ENCODE results near the gene TOP3B.

TOP3B gene

DNA sequence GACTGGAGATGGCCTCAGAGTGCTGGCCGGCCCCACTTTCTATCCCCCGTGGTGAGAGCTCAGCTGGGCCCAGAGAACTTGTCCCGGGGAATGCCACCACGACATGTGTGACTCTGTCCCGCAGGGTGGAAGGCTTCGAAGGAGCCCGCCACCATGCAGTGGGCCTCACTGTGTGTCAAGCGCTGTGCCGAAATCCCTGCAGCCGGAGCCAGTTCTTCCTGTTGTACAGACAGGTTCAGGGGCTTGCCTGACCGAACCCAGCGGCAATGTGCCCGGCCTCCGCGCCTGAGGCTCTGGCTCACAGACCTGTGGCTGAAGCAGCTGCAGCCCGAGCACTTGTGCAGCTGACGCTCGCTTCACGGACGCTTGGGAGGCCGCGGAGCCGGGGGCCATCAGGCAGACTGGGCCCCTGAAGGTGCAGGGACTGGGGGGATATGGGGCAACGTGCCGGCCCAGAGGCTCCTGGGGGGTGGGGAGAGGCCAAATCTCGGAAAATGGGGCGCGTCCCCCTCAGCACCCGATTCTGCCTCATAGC lies 30.6 kb downstream of the TOP3B start:
- no peaks in the 10 kb centered on the region for H3K36me3 ChIP-seq (replicated peaks)
- no peaks in the 10 kb centered on the region for H3K27me3 ChIP-seq (replicated peaks)
- no peak overlapping the region for H3K27ac ChIP-seq
- in situ Hi-C loops (cut with HindIII; ENCODE audit: low pct_ligation_motif_present, low sequenced_read_pairs), result no loop called here
- TF ChIP-seq, protein P1, sequence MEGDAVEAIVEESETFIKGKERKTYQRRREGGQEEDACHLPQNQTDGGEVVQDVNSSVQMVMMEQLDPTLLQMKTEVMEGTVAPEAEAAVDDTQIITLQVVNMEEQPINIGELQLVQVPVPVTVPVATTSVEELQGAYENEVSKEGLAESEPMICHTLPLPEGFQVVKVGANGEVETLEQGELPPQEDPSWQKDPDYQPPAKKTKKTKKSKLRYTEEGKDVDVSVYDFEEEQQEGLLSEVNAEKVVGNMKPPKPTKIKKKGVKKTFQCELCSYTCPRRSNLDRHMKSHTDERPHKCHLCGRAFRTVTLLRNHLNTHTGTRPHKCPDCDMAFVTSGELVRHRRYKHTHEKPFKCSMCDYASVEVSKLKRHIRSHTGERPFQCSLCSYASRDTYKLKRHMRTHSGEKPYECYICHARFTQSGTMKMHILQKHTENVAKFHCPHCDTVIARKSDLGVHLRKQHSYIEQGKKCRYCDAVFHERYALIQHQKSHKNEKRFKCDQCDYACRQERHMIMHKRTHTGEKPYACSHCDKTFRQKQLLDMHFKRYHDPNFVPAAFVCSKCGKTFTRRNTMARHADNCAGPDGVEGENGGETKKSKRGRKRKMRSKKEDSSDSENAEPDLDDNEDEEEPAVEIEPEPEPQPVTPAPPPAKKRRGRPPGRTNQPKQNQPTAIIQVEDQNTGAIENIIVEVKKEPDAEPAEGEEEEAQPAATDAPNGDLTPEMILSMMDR (IDR thresholded peaks at IDR 0.05; ENCODE audit: low read depth, low read length, missing control alignments), result no peak
- DNase-seq, result peak; percentile 34
- peak overlapping the region; percentile 72 for H3K4me3 ChIP-seq (ENCODE audit: low read depth, low read length)

DNA sequence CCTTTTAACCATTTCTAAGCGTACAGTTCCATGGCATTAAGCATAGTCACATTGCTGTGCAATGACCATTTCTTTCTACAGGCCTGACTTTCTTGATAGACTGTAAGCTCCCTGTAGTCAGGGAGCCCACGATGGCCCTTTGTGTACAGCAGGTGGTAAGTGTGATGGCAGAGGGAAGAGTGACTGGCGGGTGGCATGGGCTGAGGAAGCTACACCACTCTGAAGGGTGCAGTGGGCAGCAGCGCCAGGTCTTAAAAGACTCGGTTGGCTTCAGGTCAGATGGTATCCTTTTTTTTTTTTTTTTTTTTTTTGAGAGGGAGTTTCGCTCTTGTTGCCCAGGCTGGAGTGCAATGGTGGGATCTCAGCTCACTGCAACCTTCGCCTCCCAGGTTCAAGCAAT lies 31.5 kb downstream of the TOP3B start:
- Histone ChIP-seq H3K4me3 (ENCODE audit: low read depth, low read length) (no peak overlapping the region), H3K27me3 (replicated peaks) (no peaks in the 10 kb centered on the region), H3K36me3 (replicated peaks) (peaks cover 2% of the 10 kb centered on the region), H3K27ac (no peak overlapping the region)
- DNase-seq, result no peak
- TF ChIP-seq, protein P1 (IDR thresholded peaks at IDR 0.05; ENCODE audit: low read depth, low read length, missing control alignments), result no peak
- in situ Hi-C loops (cut with HindIII; ENCODE audit: low pct_ligation_motif_present, low sequenced_read_pairs), result no loop called here

DNA sequence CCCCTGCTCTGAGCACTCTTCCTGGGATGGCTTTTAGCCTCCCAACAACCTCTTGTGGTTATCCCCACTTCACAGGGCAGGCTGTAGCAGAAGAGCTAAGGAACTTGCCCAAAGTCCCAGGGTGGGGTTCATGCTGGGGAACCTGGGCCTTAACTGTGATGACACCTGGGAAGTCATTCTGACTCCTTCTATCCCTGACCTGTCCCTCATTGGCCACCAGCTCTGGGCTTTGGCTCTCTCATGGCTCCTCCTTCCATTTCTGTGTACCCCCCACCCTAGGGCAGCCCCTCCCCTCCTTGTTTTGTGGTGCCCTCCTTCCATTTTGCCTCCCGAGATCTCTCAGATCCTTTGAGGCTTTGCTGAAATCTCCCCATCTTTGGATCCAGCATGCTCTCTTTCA lies 32.6 kb downstream of the TOP3B start:
- no peak overlapping the region for H3K27ac ChIP-seq
- H3K36me3 ChIP-seq (replicated peaks), result peaks cover 13% of the 10 kb centered on the region
- in situ Hi-C loops (cut with HindIII; ENCODE audit: low pct_ligation_motif_present, low sequenced_read_pairs), result loop anchor here (25.0 kb wide), 1 partner anchor 238 kb away; no protein-coding TSS in a partner anchor
- H3K4me3 ChIP-seq (ENCODE audit: low read depth, low read length), result no peak overlapping the region
- DNase-seq, result no peak
- no peaks in the 10 kb centered on the region for H3K27me3 ChIP-seq (replicated peaks)
- TF ChIP-seq, protein P1 (IDR thresholded peaks at IDR 0.05; ENCODE audit: low read depth, low read length, missing control alignments), result no peak

DNA sequence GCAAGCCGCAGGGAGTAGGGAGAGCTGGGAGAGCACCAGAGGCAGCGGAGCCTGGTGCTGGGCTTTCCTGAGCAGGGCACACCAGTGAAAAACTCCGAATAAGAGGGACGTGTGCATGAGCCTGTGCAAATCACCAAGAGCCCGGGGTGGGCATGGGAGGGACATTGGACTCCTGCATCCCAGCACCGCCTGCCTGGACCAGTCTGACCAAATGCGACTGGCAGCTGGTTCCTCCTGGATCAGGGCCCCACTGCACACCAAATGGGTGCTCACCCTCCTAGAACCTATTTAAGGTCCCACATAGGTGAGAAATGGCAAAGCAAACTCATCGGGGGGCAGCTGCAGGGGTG lies 33.0 kb downstream of the TOP3B start:
- no peak overlapping the region for H3K27ac ChIP-seq
- in situ Hi-C loops (cut with HindIII; ENCODE audit: low pct_ligation_motif_present, low sequenced_read_pairs), result loop anchor here (25.0 kb wide), 1 partner anchor 237 kb away; no protein-coding TSS in a partner anchor
- no peak for DNase-seq
- H3K27me3 ChIP-seq (replicated peaks), result no peaks in the 10 kb centered on the region
- H3K36me3 ChIP-seq (replicated peaks), result peaks cover 17% of the 10 kb centered on the region
- no peak overlapping the region for H3K4me3 ChIP-seq (ENCODE audit: low read depth, low read length)
- TF ChIP-seq, protein P1 (IDR thresholded peaks at IDR 0.05; ENCODE audit: low read depth, low read length, missing control alignments), result no peak

GRCh38 chr22:21948824-21949568 lies 33.6 kb downstream of the TOP3B start:
- Histone ChIP-seq H3K4me3 (ENCODE audit: low read depth, low read length) (no peak overlapping the region), H3K36me3 (replicated peaks) (peaks cover 22% of the 10 kb centered on the region), H3K27ac (no peak overlapping the region), H3K27me3 (replicated peaks) (no peaks in the 10 kb centered on the region)
- in situ Hi-C loops (cut with HindIII; ENCODE audit: low pct_ligation_motif_present, low sequenced_read_pairs), result loop anchor here (25.0 kb wide), 1 partner anchor 237 kb away; no protein-coding TSS in a partner anchor
- no peak for DNase-seq
- TF ChIP-seq, protein P1 (IDR thresholded peaks at IDR 0.05; ENCODE audit: low read depth, low read length, missing control alignments), result no peak
